ENCODE results near the gene MRPL55. TPM values are rescaled to one million over a fixed set of nuclear protein-coding genes. Genes with fewer than 3 reads are reported as not detected.

Gene MRPL55
- total RNA-seq, 1 experiment from 2014 or later, result 85.4 TPM

DNA sequence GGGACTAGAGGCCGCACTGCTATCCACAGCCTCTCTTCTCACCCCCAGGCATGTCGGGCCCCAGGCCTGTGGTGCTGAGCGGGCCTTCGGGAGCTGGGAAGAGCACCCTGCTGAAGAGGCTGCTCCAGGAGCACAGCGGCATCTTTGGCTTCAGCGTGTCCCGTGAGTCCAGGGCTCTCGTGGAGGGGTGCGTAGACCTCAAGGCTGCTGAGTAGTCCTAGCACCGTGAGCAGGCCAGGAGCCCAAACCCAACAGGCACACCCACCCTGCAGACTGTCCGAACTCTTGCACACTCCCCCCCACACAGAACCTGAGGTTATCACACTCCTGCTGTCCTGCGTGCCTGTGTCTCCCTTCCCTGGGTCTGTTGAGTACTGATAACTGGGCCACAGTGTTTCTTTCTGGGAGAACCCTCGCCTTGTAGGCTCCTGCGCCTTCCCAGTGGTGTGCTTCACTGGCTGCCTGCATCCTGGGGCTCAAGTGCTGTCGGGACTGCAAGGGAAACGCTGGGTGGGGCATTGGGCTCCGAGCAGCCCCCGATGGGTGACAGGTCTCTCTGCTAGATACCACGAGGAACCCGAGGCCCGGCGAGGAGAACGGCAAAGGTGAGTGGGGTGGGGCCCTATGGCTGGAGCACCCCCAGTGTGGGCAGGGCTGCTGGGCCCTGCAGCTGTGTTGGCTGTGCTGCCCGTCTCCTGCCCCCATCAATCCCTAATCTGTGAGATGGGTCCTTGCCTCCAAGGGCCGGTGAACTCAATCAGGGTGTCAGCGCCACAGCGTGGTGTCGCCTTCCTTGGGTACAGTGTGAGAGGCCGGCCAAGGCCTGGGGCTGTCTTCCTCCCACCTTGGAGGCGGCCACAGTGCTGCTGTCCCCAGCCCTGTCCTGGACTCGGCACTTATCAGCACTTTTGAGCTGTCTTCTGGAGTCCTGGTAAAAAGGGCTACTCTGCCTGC lies 36.6 kb upstream of the MRPL55 start:
- Mint-ChIP-seq H3K4me3 (ENCODE audit: unreplicated experiment) (peak overlapping the region; percentile 7), H3K27ac (ENCODE audit: low read depth, unreplicated experiment) (no peak overlapping the region), H3K36me3 (ENCODE audit: insufficient read depth, unreplicated experiment) (peaks cover 63% of the 10 kb centered on the region), H3K4me1 (ENCODE audit: insufficient read depth, unreplicated experiment) (peaks cover 51% of the 10 kb centered on the region), H3K9me3 (ENCODE audit: unreplicated experiment) (no peaks in the 10 kb centered on the region), H3K27me3 (ENCODE audit: insufficient read depth, unreplicated experiment) (no peaks in the 10 kb centered on the region)
- TF ChIP-seq, protein P1, sequence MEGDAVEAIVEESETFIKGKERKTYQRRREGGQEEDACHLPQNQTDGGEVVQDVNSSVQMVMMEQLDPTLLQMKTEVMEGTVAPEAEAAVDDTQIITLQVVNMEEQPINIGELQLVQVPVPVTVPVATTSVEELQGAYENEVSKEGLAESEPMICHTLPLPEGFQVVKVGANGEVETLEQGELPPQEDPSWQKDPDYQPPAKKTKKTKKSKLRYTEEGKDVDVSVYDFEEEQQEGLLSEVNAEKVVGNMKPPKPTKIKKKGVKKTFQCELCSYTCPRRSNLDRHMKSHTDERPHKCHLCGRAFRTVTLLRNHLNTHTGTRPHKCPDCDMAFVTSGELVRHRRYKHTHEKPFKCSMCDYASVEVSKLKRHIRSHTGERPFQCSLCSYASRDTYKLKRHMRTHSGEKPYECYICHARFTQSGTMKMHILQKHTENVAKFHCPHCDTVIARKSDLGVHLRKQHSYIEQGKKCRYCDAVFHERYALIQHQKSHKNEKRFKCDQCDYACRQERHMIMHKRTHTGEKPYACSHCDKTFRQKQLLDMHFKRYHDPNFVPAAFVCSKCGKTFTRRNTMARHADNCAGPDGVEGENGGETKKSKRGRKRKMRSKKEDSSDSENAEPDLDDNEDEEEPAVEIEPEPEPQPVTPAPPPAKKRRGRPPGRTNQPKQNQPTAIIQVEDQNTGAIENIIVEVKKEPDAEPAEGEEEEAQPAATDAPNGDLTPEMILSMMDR (IDR thresholded peaks at IDR 0.05; ENCODE audit: unreplicated experiment), result no peak
- no peak for DNase-seq (ENCODE audit: unreplicated experiment)
- BruUV-seq (replicated peaks), result no TSS peak
- CTCF ChIA-PET, result interaction anchor here (0.7 to 7.3 kb wide), 2 partner anchors 10 to 19 kb away, joined by 3 to 72 read pairs; partner anchors contain the start of gene IBA57
- intact Hi-C loops (cut with micrococcal nuclease), result no loop called here
- POLR2A ChIA-PET, result interaction anchor here (0.6 to 9.7 kb wide), 2 partner anchors 18 to 341 kb away, joined by 3 to 318 read pairs; partner anchors contain the start of gene IBA57

DNA sequence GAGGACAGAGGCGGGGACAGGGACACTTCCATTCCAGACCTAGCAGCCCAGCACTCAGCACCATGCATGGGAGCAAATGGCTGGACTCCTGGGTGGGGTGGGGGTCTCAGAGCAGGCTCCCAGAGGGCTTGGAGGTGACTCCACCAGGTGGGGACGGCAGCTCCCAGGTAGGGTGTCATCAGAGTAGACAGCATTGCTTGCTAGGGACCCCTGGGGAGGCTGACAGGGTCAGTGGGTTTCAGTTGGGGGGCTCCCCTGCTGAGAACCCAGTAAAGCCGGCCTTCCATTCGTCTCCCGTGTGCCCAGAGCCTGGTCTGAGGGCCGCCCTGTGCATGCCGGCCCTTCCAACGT lies 35.9 kb upstream of the MRPL55 start:
- POLR2A ChIA-PET, result interaction anchor here (9.7 kb wide), 1 partner anchor 19 kb away, joined by 318 read pairs; the partner anchor contains the start of gene IBA57
- Mint-ChIP-seq H3K27me3 (ENCODE audit: insufficient read depth, unreplicated experiment) (no peaks in the 10 kb centered on the region), H3K4me1 (ENCODE audit: insufficient read depth, unreplicated experiment) (peaks cover 43% of the 10 kb centered on the region), H3K9me3 (ENCODE audit: unreplicated experiment) (no peaks in the 10 kb centered on the region), H3K4me3 (ENCODE audit: unreplicated experiment) (no peak overlapping the region), H3K36me3 (ENCODE audit: insufficient read depth, unreplicated experiment) (peaks cover 55% of the 10 kb centered on the region), H3K27ac (ENCODE audit: low read depth, unreplicated experiment) (no peak overlapping the region)
- intact Hi-C loops (cut with micrococcal nuclease), result no loop called here
- no TSS peak for BruUV-seq (replicated peaks)
- no peak for DNase-seq (ENCODE audit: unreplicated experiment)
- CTCF ChIA-PET, result interaction anchor here (7.3 kb wide), 1 partner anchor 19 kb away, joined by 72 read pairs; the partner anchor contains the start of gene IBA57
- TF ChIP-seq, protein P1 (IDR thresholded peaks at IDR 0.05; ENCODE audit: unreplicated experiment), result no peak

DNA sequence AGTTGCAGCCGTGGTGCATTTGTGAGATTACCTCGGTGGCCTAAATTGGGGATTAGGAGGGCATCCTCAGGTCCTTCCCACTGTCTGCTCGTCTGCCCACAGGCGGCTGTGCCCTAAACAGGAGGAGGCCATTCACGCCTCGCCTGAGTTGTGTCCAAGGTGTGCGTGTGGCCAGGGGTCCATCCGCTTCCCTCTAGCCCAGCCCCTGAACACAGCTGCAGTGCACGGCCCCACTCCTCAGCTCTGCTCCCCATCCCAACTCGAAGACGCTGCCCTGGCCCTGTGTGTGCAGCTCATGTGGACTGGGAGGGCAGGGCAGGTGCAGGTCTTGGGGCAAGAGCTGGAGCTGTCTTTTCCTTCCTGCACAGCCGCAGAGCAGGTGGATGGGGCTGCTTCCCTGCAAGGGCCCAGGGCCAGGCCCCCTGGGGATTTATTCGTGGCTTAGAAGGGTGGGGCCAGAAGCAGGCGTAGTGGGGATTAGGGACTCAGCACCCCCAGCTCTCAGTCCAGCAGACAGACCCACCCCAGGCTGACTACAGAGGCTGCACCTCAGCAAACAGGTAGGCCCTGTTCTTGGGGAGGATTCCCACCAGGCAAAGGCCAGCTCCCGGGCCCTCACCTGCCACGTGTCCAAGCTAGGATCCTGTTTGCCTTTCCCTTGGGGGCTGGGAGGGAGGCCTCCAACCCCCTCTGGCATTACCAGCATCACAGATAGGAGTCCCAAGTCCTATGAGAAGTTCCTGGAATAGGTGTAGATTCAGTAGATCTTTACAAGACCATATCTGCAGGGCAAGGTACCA lies 35.3 kb upstream of the MRPL55 start:
- H3K4me3 Mint-ChIP-seq (ENCODE audit: unreplicated experiment), result peak overlapping the region; percentile 9

More for the DNA sequence above, 35.3 kb upstream of the MRPL55 start:
- POLR2A ChIA-PET, result interaction anchor here (0.6 to 9.7 kb wide), 2 partner anchors 19 to 170 kb away, joined by 4 to 318 read pairs; partner anchors contain the start of gene IBA57
- intact Hi-C loops (cut with micrococcal nuclease), result no loop called here
- TF ChIP-seq, protein P1 (IDR thresholded peaks at IDR 0.05; ENCODE audit: unreplicated experiment), result no peak
- Mint-ChIP-seq H3K36me3 (ENCODE audit: insufficient read depth, unreplicated experiment) (peaks cover 49% of the 10 kb centered on the region), H3K27me3 (ENCODE audit: insufficient read depth, unreplicated experiment) (no peaks in the 10 kb centered on the region), H3K27ac (ENCODE audit: low read depth, unreplicated experiment) (no peak overlapping the region), H3K9me3 (ENCODE audit: unreplicated experiment) (no peaks in the 10 kb centered on the region), H3K4me1 (ENCODE audit: insufficient read depth, unreplicated experiment) (peaks cover 38% of the 10 kb centered on the region)
- no TSS peak for BruUV-seq (replicated peaks)
- CTCF ChIA-PET, result interaction anchor here (0.5 to 7.3 kb wide), 4 partner anchors 20 to 369 kb away, joined by 3 to 72 read pairs (median 4); partner anchors contain the start of gene IBA57
- no peak for DNase-seq (ENCODE audit: unreplicated experiment)

Measured in MCF 10A (cell line).